Stimulated activated effector memory CD8-positive, alpha-beta T cell treated with anti-CD3 and anti-CD28 coated beads, Interleukin-12 subunit alpha, Interleukin-12 subunit beta, amount 100 ng/mL, for 72 hours (primary cell): ENCODE measurements around the gene GDA.
"Not testable (repeated sequence)": the region's sequence is repeated elsewhere in the genome, so short reads cannot be mapped to it uniquely, and the experiment has no call there.

Experiments used
- ATAC-seq: fragments of 150-1000 bp; cut with Tn5 transposase; 2 replicates; pipeline ENCODE4 v1.10.0; 2021
- DNase-seq, 2 donors: peaks; one replicate each; pipeline ENCODE4 v3.0.0; 2021 to 2022; ENCODE audit warnings: low spot score in 2 of 2
- H3K27ac Mint-ChIP-seq: one replicate; pipeline ENCODE4 v1.8.0; 2022; ENCODE audit warnings: mild to moderate bottlenecking, mixed read lengths
- H3K36me3 Mint-ChIP-seq: one replicate; pipeline ENCODE4 v1.8.0; 2022; ENCODE audit warnings: mild to moderate bottlenecking, mixed read lengths
- H3K4me1 Mint-ChIP-seq: one replicate; pipeline ENCODE4 v1.8.0; 2022; ENCODE audit warnings: mixed read lengths
- H3K4me3 Mint-ChIP-seq: one replicate; pipeline ENCODE4 v1.8.0; 2022; ENCODE audit warnings: mild to moderate bottlenecking, mixed read lengths
- H3K9me3 Mint-ChIP-seq: one replicate; pipeline ENCODE4 v1.8.0; 2022; ENCODE audit warnings: mixed read lengths

Gene GDA

GRCh38 chr9:72217306-72217842 is 68.1 kb downstream of the GDA start:
- no peak overlapping the region for H3K27ac Mint-ChIP-seq
- H3K4me1 Mint-ChIP-seq = no peaks in the 10 kb centered on the region
- no peak for DNase-seq
- H3K36me3 Mint-ChIP-seq = no peaks in the 10 kb centered on the region
- no peaks in the 10 kb centered on the region for H3K9me3 Mint-ChIP-seq
- ATAC-seq = no peak
- no peak overlapping the region for H3K4me3 Mint-ChIP-seq

- DNase-seq (no peak), ATAC-seq (peak; percentile 39)
- Mint-ChIP-seq H3K4me3 (no peak overlapping the region), H3K4me1 (no peaks in the 10 kb centered on the region), H3K27ac (no peak overlapping the region), H3K9me3 (no peaks in the 10 kb centered on the region), H3K36me3 (no peaks in the 10 kb centered on the region)
Measured at GRCh38 chr9:72220589-72220988, 71.3 kb downstream of the GDA start.

- DNase-seq (no peak), ATAC-seq (no peak)
- no peaks in the 10 kb centered on the region for H3K36me3 Mint-ChIP-seq
- H3K9me3 Mint-ChIP-seq = no peaks in the 10 kb centered on the region
- no peaks in the 10 kb centered on the region for H3K4me1 Mint-ChIP-seq
- no peak overlapping the region for H3K4me3 Mint-ChIP-seq
- H3K27ac Mint-ChIP-seq = no peak overlapping the region
Measured at GRCh38 chr9:72226146-72226812, 77.0 kb downstream of the GDA start.

GRCh38 chr9:72228282-72228681 is 79.0 kb downstream of the GDA start:
- Mint-ChIP-seq H3K27ac (no peak overlapping the region), H3K36me3 (no peaks in the 10 kb centered on the region), H3K4me3 (no peak overlapping the region), H3K4me1 (no peaks in the 10 kb centered on the region), H3K9me3 (no peaks in the 10 kb centered on the region)
- no peak for ATAC-seq
- DNase-seq = no peak

- DNase-seq (no peak), ATAC-seq (no peak)
- Mint-ChIP-seq H3K27ac (no peak overlapping the region), H3K9me3 (no peaks in the 10 kb centered on the region), H3K4me1 (no peaks in the 10 kb centered on the region), H3K36me3 (no peaks in the 10 kb centered on the region), H3K4me3 (no peak overlapping the region)
Measured at GRCh38 chr9:72232778-72233177, 83.5 kb downstream of the GDA start.

- Mint-ChIP-seq H3K4me1 (no peaks in the 10 kb centered on the region), H3K9me3 (no peaks in the 10 kb centered on the region), H3K4me3 (no peak overlapping the region), H3K27ac (no peak overlapping the region), H3K36me3 (no peaks in the 10 kb centered on the region)
- ATAC-seq = no peak
- DNase-seq = no peak
Measured at GRCh38 chr9:72247549-72247948, 98.3 kb downstream of the GDA start.

- no peaks in the 10 kb centered on the region for H3K4me1 Mint-ChIP-seq
- H3K4me3 Mint-ChIP-seq = no peak overlapping the region
- DNase-seq (no peak), ATAC-seq (no peak)
- H3K36me3 Mint-ChIP-seq = no peaks in the 10 kb centered on the region
- no peak overlapping the region for H3K27ac Mint-ChIP-seq
- H3K9me3 Mint-ChIP-seq = no peaks in the 10 kb centered on the region
Measured at GRCh38 chr9:72251589-72251988, 102.3 kb downstream of the GDA start.

- no peak for ATAC-seq
Measured at GRCh38 chr9:72254901-72255545, 105.8 kb downstream of the GDA start.

GRCh38 chr9:72255569-72255968 is 106.3 kb downstream of the GDA start:
- H3K9me3 Mint-ChIP-seq = no peaks in the 10 kb centered on the region
- H3K36me3 Mint-ChIP-seq = no peaks in the 10 kb centered on the region
- H3K4me1 Mint-ChIP-seq = no peaks in the 10 kb centered on the region
- ATAC-seq (no peak), DNase-seq (no peak)
- no peak overlapping the region for H3K27ac Mint-ChIP-seq
- no peak overlapping the region for H3K4me3 Mint-ChIP-seq

More at GRCh38 chr9:72254901-72255545, 105.8 kb downstream of the GDA start:
- Mint-ChIP-seq H3K4me3 (no peak overlapping the region), H3K27ac (no peak overlapping the region), H3K4me1 (no peaks in the 10 kb centered on the region), H3K9me3 (no peaks in the 10 kb centered on the region), H3K36me3 (no peaks in the 10 kb centered on the region)
- DNase-seq = no peak

GRCh38 chr9:72256931-72257330 is 107.7 kb downstream of the GDA start:
- ATAC-seq = no peak
- no peaks in the 10 kb centered on the region for H3K36me3 Mint-ChIP-seq
- no peak overlapping the region for H3K4me3 Mint-ChIP-seq

GRCh38 chr9:72257814-72258213 is 108.6 kb downstream of the GDA start:
- no peaks in the 10 kb centered on the region for H3K4me1 Mint-ChIP-seq
- H3K27ac Mint-ChIP-seq = no peak overlapping the region
- DNase-seq (no peak), ATAC-seq (no peak)
- H3K36me3 Mint-ChIP-seq = no peaks in the 10 kb centered on the region
- H3K4me3 Mint-ChIP-seq = no peak overlapping the region
- no peaks in the 10 kb centered on the region for H3K9me3 Mint-ChIP-seq

More at GRCh38 chr9:72256931-72257330, 107.7 kb downstream of the GDA start:
- H3K27ac Mint-ChIP-seq = no peak overlapping the region
- no peaks in the 10 kb centered on the region for H3K9me3 Mint-ChIP-seq
- no peak for DNase-seq
- H3K4me1 Mint-ChIP-seq = no peaks in the 10 kb centered on the region

- DNase-seq (no peak), ATAC-seq (no peak)
- H3K4me1 Mint-ChIP-seq = no peaks in the 10 kb centered on the region
- H3K4me3 Mint-ChIP-seq = no peak overlapping the region
- H3K27ac Mint-ChIP-seq = no peak overlapping the region
- no peaks in the 10 kb centered on the region for H3K36me3 Mint-ChIP-seq
- H3K9me3 Mint-ChIP-seq = no peaks in the 10 kb centered on the region
Measured at GRCh38 chr9:72262063-72262462, 112.8 kb downstream of the GDA start.

GRCh38 chr9:72263572-72263971 is 114.3 kb downstream of the GDA start:
- Mint-ChIP-seq H3K4me3 (no peak overlapping the region), H3K27ac (no peak overlapping the region), H3K9me3 (no peaks in the 10 kb centered on the region), H3K4me1 (no peaks in the 10 kb centered on the region), H3K36me3 (no peaks in the 10 kb centered on the region)
- ATAC-seq = no peak
- no peak for DNase-seq

GRCh38 chr9:72268961-72269360 is 119.7 kb downstream of the GDA start:
- Mint-ChIP-seq H3K27ac (no peak overlapping the region), H3K36me3 (no peaks in the 10 kb centered on the region), H3K4me3 (no peak overlapping the region), H3K4me1 (no peaks in the 10 kb centered on the region), H3K9me3 (no peaks in the 10 kb centered on the region)
- DNase-seq (no peak), ATAC-seq (peak; percentile 39)

GRCh38 chr9:72270359-72270758 is 121.1 kb downstream of the GDA start:
- not testable (repeated sequence) for ATAC-seq, H3K27ac Mint-ChIP-seq, H3K4me3 Mint-ChIP-seq, H3K9me3 Mint-ChIP-seq, H3K4me1 Mint-ChIP-seq, H3K36me3 Mint-ChIP-seq, DNase-seq
